Esophagus muscularis mucosa (tissue), 3 donors: ENCODE data around the gene TLE5.

ENCODE experiments used
- CTCF ChIP-seq, 3 experiments: fragments of 200-600 bp in 2 of 3; fragments of 450-650 bp in 1 of 3; sonication (generic) in 2 of 3; IDR thresholded peaks; one replicate each; pipeline ENCODE4 v1.5.1; 2017 to 2019; ENCODE audit warnings: antibody characterized with exemption in 3 of 3, mild to moderate bottlenecking in 2 of 3, moderate library complexity in 1 of 3
- POLR2A ChIP-seq: fragments of 450-650 bp; IDR thresholded peaks from one replicate; pipeline ENCODE4 v1.6.1; 2017; ENCODE audit warnings: antibody characterized with exemption, moderate library complexity, mild to moderate bottlenecking, low read depth
- POLR2AphosphoS5 ChIP-seq, 2 donors: sonication (generic); formaldehyde crosslinking; IDR thresholded peaks; one replicate each; pipeline ENCODE4 v1.6.1; 2017; ENCODE audit warnings: antibody characterized with exemption in 2 of 2

GRCh38 chr19:3097442-3097871 lies 35.2 kb upstream of the TLE5 start:
- TF ChIP-seq POLR2AphosphoS5 (IDR thresholded peaks at IDR 0.05) (peak; percentile 27 to 66), POLR2A (no peak), CTCF (IDR thresholded peaks at IDR 0.05) (no peak)
